Measurements from ENCODE around the gene CDC42EP4.

CDC42EP4 gene

GRCh38 chr17:73343739-73344454 lies 32.1 kb upstream of the CDC42EP4 start:
- Histone ChIP-seq H3K9me2 (replicated peaks; ENCODE audit: low read depth, low read length) (no peaks in the 10 kb centered on the region), H3K4me1 (ENCODE audit: insufficient read depth, low read length, poor library complexity, severe bottlenecking) (no peaks in the 10 kb centered on the region), H3K9ac (ENCODE audit: low read depth, low read length, poor library complexity, severe bottlenecking) (no peak overlapping the region), H3K9me3 (ENCODE audit: insufficient read depth, low read depth, low read length) (no peaks in the 10 kb centered on the region), H3K4me3 (ENCODE audit: low read length, poor library complexity, severe bottlenecking) (no peak overlapping the region), H3K4me2 (ENCODE audit: low read depth, low read length, poor library complexity, severe bottlenecking) (no peak overlapping the region), H3F3A (ENCODE audit: low read depth) (no peaks in the 10 kb centered on the region), H3K36me3 (ENCODE audit: insufficient read depth, low read length) (no peaks in the 10 kb centered on the region; the same call in 1 of the 2 replicates), H3K27me3 (ENCODE audit: insufficient read depth, low read length, poor library complexity, severe bottlenecking) (no peaks in the 10 kb centered on the region), H4K20me1 (ENCODE audit: insufficient read depth, low read length, poor library complexity, severe bottlenecking) (no peaks in the 10 kb centered on the region), H2AFZ (ENCODE audit: low read length) (no peak overlapping the region), H3K79me2 (ENCODE audit: insufficient read depth, low read length) (no peaks in the 10 kb centered on the region)
- TF ChIP-seq CTCF (conservative IDR thresholded peaks at IDR 0.05; ENCODE audit: low read length) (no peak), EZH2phosphoT487 (IDR thresholded peaks at IDR 0.05; ENCODE audit: borderline replicate concordance) (no peak)

GRCh38 chr17:73343168-73343634 lies 31.4 kb upstream of the CDC42EP4 start:
- Histone ChIP-seq H2AFZ (ENCODE audit: low read length) (no peak overlapping the region), H3K4me3 (ENCODE audit: low read length, poor library complexity, severe bottlenecking) (no peak overlapping the region), H3K9ac (ENCODE audit: low read depth, low read length, poor library complexity, severe bottlenecking) (no peak overlapping the region), H3K36me3 (ENCODE audit: insufficient read depth, low read length) (no peaks in the 10 kb centered on the region; the same call in 1 of the 2 replicates), H3K27me3 (ENCODE audit: insufficient read depth, low read length, poor library complexity, severe bottlenecking) (no peaks in the 10 kb centered on the region), H3K9me2 (replicated peaks; ENCODE audit: low read depth, low read length) (no peaks in the 10 kb centered on the region), H3K79me2 (ENCODE audit: insufficient read depth, low read length) (no peaks in the 10 kb centered on the region), H3F3A (ENCODE audit: low read depth) (no peaks in the 10 kb centered on the region), H3K9me3 (ENCODE audit: insufficient read depth, low read depth, low read length) (no peaks in the 10 kb centered on the region), H3K4me1 (ENCODE audit: insufficient read depth, low read length, poor library complexity, severe bottlenecking) (no peaks in the 10 kb centered on the region), H3K4me2 (ENCODE audit: low read depth, low read length, poor library complexity, severe bottlenecking) (no peak overlapping the region), H4K20me1 (ENCODE audit: insufficient read depth, low read length, poor library complexity, severe bottlenecking) (no peaks in the 10 kb centered on the region)
- no peak for TF ChIP-seq EZH2phosphoT487 (IDR thresholded peaks at IDR 0.05; ENCODE audit: borderline replicate concordance)
- TF ChIP-seq CTCF (conservative IDR thresholded peaks at IDR 0.05; ENCODE audit: low read length): no peak

- H3K4me1 ChIP-seq (ENCODE audit: insufficient read depth, low read length, poor library complexity, severe bottlenecking): no peaks in the 10 kb centered on the region
- H4K20me1 ChIP-seq (ENCODE audit: insufficient read depth, low read length, poor library complexity, severe bottlenecking): no peaks in the 10 kb centered on the region
- no peaks in the 10 kb centered on the region for H3K9me3 ChIP-seq (ENCODE audit: insufficient read depth, low read depth, low read length)
- H3K9me2 ChIP-seq (replicated peaks; ENCODE audit: low read depth, low read length): no peaks in the 10 kb centered on the region
- H3K36me3 ChIP-seq (ENCODE audit: insufficient read depth, low read length): no peaks in the 10 kb centered on the region; the same call in 1 of the 2 replicates
- no peak for TF ChIP-seq CTCF (conservative IDR thresholded peaks at IDR 0.05; ENCODE audit: low read length)
- no peak for TF ChIP-seq EZH2phosphoT487 (IDR thresholded peaks at IDR 0.05; ENCODE audit: borderline replicate concordance)
- no peak overlapping the region for H2AFZ ChIP-seq (ENCODE audit: low read length)
- H3K79me2 ChIP-seq (ENCODE audit: insufficient read depth, low read length): no peaks in the 10 kb centered on the region
- no peak overlapping the region for H3K4me3 ChIP-seq (ENCODE audit: low read length, poor library complexity, severe bottlenecking)
- H3K4me2 ChIP-seq (ENCODE audit: low read depth, low read length, poor library complexity, severe bottlenecking): no peak overlapping the region
- no peaks in the 10 kb centered on the region for H3K27me3 ChIP-seq (ENCODE audit: insufficient read depth, low read length, poor library complexity, severe bottlenecking)
- no peaks in the 10 kb centered on the region for H3F3A ChIP-seq (ENCODE audit: low read depth)
- no peak overlapping the region for H3K9ac ChIP-seq (ENCODE audit: low read depth, low read length, poor library complexity, severe bottlenecking)
Observed at GRCh38 chr17:73342541-73343167, 30.9 kb upstream of the CDC42EP4 start.

All from Loucy (cell line).